GM18867 (cell line): ENCODE measurements around the gene CD5L.
A peak's percentile ranks its signal among the peaks of the same experiment; 100 is the strongest.

Experiments
- ATAC-seq: cut with Tn5 transposase; IDR thresholded peaks from one replicate; pipeline ENCODE4 v1.9.1; 2021; ENCODE audit warnings: mild to moderate bottlenecking, moderate library complexity; ENCODE audit not compliant: unreplicated experiment

CD5L gene

GRCh38 chr1:157819215-157819614 lies 22.4 kb downstream of the CD5L start:
- ATAC-seq, result no peak

- no peak for ATAC-seq
Measured at GRCh38 chr1:157813269-157813668, 28.3 kb downstream of the CD5L start.

DNA sequence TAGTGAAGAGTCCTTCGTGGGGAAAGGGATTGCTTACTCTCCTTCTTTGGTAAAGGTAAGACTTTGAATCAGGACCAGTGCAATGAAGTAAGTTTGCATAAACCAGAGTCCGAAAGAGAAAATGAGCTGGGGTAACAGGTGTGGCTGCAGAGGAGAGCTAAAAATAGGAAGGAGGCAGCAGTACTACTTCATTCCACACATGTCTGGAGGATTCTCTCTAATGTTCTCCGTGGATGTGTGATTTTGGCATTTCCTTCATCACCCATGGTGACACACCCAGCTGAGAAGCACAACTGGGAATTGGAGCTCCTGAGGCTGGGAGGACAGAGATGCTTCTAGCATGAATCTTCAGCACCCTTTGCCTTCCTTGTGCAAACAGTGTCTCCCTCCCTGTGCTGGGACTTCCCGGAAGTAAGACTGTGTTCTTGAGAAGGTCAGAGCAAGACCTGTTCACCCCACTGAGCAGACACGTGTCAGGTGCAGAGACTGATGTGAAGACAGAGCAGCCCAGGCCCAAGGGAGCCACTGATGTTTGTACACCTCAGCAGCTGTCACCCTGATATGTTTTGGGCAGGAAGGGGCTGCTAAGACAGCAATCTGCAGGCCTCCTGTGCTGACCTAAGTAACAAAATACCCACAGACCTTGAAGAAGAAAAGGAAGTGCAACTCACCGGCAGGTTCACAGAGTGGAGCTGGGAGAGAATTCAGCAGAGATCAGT lies 35.0 kb downstream of the CD5L start:
- peak; percentile 89 for ATAC-seq

DNA sequence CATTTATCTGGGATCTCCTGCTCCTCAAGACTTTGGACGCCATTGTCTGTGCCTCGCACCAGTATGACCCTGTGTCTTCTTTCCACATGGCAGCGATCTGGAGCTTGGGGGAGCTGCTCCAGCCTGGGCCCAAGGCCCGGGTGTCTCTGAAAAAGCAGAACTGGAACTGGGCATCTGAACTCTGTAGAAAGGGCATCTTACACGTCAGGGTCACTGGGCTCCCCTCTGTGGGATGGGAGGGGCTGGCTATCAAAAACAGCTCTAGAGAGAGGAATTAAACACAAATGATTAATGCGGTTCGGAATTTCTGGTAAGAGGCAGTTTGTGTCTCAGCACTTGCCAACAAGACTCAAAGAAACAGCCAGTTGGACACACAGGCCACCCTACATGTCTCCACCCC lies 37.8 kb downstream of the CD5L start:
- no peak for ATAC-seq

DNA sequence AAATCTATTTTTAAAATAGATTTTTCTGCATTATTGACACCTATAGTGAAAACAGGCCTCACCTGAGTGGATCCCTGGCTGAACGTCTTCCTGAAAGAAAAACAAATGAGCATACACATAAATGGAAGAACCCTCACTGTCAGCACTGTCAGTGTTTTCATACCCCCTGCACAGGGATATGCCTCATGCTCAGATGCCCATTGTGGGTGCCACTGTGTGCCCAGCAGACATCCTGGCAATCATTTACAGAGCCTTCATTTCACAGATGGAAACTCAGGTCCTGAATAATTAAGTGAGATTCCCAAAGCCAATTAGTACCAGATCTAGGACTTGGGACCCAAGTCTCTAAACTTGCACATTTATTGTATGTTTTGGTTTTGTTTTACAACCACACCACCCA lies 41.6 kb downstream of the CD5L start:
- no peak for ATAC-seq

DNA sequence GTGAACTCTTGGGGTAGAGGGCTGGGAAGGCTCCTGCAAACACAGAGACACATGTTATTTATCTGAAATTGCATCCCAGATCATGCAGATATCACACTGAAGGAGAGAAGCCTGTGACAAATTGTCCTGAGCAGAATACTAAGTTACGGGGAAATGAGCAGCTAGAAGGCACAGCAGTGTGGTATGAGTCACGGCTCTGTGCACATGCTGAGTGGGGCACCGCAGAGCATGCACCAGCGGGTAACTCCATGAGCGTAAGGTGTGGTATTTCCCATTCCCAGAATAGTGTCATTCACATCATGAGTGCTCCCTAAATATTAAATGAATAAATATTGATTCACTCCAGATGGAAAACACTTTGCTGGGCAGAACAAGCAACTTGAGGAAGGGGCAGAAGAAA lies 43.4 kb downstream of the CD5L start:
- ATAC-seq, result no peak

GRCh38 chr1:157785248-157785647 lies 56.4 kb downstream of the CD5L start:
- ATAC-seq, result no peak

DNA sequence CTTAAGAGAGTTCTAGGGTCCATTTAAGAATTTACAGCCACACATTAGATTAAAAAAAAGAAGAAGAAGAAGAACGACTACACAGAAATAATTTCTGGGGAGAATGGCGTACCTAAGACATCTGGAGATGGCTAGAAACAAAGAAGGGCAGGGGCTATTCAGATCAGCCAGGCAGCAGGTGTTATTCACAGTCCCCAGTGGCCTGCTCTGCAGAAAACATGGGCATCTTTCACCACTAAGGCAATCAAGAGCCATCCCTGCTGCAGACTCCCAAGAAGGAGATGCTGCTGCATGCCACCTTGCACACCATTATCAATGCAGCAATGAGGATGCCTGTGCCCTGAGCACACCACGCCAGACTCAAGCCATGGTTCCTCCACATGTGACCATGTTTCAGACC lies 56.8 kb downstream of the CD5L start:
- no peak for ATAC-seq

DNA sequence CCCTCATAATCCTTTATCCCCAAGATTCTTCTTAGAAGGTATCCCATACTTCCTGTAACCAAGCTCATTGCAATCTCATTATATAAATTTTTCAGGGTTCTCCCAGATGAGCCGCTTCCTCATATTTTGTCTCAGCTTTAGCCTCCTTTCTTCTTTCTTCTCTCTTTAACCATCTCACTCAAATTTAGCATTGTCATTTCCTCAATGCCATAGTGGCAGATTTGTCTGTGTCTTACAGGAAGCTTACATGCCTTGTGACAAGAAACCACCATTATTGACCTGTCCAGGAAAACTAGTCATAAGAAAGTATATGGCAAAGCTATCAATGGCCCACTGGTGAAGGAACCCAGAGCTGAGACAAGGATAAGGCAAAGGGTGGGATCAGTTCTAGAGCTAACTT lies 58.7 kb downstream of the CD5L start:
- ATAC-seq, result no peak

- ATAC-seq, result peak; percentile 66
Measured at GRCh38 chr1:157781048-157781447, 60.6 kb downstream of the CD5L start.
